Astrocyte of the cerebellum (primary cell): ENCODE measurements around the gene C12orf43.

Source experiments
- DNase-seq: peaks from one replicate; pipeline ENCODE4 v3.0.0-alpha.2; 2011; ENCODE audit warnings: low read depth
- H3K4me3 ChIP-seq: 2 replicates; pipeline ENCODE4 v1.5.1; 2011; ENCODE audit warnings: mild to moderate bottlenecking, low read depth, low read length, moderate library complexity
- in situ Hi-C: cut with HindIII; loops from 2 replicates; pipeline ENCODE4 v1.10.0; 2017; ENCODE audit warnings: low sequenced_read_pairs
- TF ChIP-seq, protein P1 (sequence below): IDR thresholded peaks from 2 replicates; pipeline ENCODE4 v1.5.1; 2012; ENCODE audit warnings: low read length, low read depth, moderate library complexity, mild to moderate bottlenecking; ENCODE audit errors: missing control alignments

Gene C12orf43

GRCh38 chr12:121026274-121027045 lies 10.2 kb upstream of the C12orf43 start:
- in situ Hi-C loops = no loop called here
- TF ChIP-seq, protein P1, sequence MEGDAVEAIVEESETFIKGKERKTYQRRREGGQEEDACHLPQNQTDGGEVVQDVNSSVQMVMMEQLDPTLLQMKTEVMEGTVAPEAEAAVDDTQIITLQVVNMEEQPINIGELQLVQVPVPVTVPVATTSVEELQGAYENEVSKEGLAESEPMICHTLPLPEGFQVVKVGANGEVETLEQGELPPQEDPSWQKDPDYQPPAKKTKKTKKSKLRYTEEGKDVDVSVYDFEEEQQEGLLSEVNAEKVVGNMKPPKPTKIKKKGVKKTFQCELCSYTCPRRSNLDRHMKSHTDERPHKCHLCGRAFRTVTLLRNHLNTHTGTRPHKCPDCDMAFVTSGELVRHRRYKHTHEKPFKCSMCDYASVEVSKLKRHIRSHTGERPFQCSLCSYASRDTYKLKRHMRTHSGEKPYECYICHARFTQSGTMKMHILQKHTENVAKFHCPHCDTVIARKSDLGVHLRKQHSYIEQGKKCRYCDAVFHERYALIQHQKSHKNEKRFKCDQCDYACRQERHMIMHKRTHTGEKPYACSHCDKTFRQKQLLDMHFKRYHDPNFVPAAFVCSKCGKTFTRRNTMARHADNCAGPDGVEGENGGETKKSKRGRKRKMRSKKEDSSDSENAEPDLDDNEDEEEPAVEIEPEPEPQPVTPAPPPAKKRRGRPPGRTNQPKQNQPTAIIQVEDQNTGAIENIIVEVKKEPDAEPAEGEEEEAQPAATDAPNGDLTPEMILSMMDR = no peak
- no peak overlapping the region for H3K4me3 ChIP-seq
- DNase-seq = no peak

- DNase-seq = no peak
Observed at GRCh38 chr12:121025442-121026226, 9.3 kb upstream of the C12orf43 start.

DNA sequence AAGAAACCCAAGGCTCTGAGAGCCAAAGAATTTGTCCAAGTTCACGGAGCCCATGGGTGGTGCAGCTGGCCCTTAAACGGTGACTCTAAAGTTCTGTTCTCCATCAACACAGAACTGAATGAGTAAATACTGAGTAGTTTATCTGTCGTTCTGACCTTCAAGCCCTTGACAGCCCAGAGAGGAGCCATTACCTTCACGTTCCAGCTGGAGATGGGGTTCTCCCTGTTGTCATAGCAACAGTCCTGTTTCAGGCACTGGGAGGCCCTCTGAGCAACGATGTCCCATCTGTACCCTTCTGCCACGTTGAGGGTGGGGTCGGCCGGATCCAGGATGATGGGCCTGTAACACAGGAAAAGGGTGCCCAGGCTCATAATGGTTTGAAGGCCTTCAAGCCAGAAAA lies 7.5 kb upstream of the C12orf43 start:
- no peak for DNase-seq
- in situ Hi-C loops = no loop called here
- H3K4me3 ChIP-seq = no peak overlapping the region
- TF ChIP-seq, protein P1 = no peak

More at GRCh38 chr12:121025442-121026226, 9.3 kb upstream of the C12orf43 start:
- H3K4me3 ChIP-seq = no peak overlapping the region
- TF ChIP-seq, protein P1 = no peak
- in situ Hi-C loops = no loop called here

DNA sequence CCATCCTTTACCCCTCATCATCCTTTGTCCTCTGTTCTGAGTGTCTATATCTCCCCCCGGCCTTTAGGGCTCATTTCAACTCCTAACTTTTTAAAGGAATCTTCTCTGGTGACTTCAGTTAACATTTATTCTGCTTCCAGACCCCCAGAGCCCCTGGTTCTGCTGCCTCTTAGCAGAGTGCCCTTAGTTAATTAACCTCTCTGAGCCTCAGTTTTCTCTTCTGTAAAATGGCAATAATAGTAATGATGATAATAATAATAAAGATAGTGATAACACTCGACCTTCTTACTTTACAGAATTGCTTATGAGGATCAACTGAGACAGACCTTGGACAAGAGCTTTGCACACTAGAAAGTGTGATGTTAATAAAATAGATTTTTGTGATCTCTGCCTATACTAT lies 6.4 kb upstream of the C12orf43 start:
- in situ Hi-C loops = no loop called here
- no peak overlapping the region for H3K4me3 ChIP-seq
- DNase-seq = no peak
- TF ChIP-seq, protein P1 = no peak

GRCh38 chr12:121021754-121022153 lies 5.5 kb upstream of the C12orf43 start:
- H3K4me3 ChIP-seq = no peak overlapping the region
- TF ChIP-seq, protein P1 = no peak
- in situ Hi-C loops = no loop called here
- DNase-seq = no peak

- in situ Hi-C loops = no loop called here
- DNase-seq = no peak
- H3K4me3 ChIP-seq = no peak overlapping the region
- TF ChIP-seq, protein P1 = no peak
Observed at GRCh38 chr12:121018860-121019617, 2.8 kb upstream of the C12orf43 start.
